GM12878 (cell line): ENCODE measurements around the gene KCNIP2. TPM values are rescaled to one million over a fixed set of nuclear protein-coding genes. Genes with fewer than 3 reads are reported as not detected.

Source experiments
- ATAC-seq: fragments of 200-7000 bp; cut with Tn5 transposase; 3 replicates; pipeline ENCODE4 v1.9.1; 2020; ENCODE audit warnings: mild to moderate bottlenecking, moderate library complexity
- BruUV-seq: library from RNA; stranded (reverse); fragments of 400-500 nt; replicated peaks from 2 replicates; lab custom pipeline; 2021; lab: Mats Ljungman, UMichigan
- CTCF ChIA-PET: fragments of 300-600 bp; sonication (Branson Sonifier 250); formaldehyde crosslinking; extraction: SDS; loops from one replicate; lab custom pipeline; 2021; ENCODE audit warnings: inconsistent platforms; lab: Yijun Ruan, JAX
- POLR2A ChIA-PET: fragments of 350-600 bp; formaldehyde crosslinking; extraction: SDS; loops from one replicate; lab custom pipeline; 2021; ENCODE audit warnings: inconsistent platforms; lab: Charles Lee
- RAD21 ChIA-PET: fragments of 300-600 bp; sonication (Branson Sonifier 250); formaldehyde crosslinking; loops from one replicate; lab custom pipeline; 2023; ENCODE audit warnings: antibody characterized with exemption; ENCODE audit not compliant: unreplicated experiment; lab: Charles Lee
- SMC1A ChIA-PET: fragments of 300-600 bp; sonication (Branson Sonifier 250); formaldehyde crosslinking; loops from one replicate; lab custom pipeline; 2023; ENCODE audit not compliant: unreplicated experiment, uncharacterized antibody; lab: Charles Lee
- DNase-seq: peaks from one replicate; pipeline ENCODE4 v3.0.0-alpha.2; 2011; ENCODE audit warnings: low read depth, low spot score
- FAIRE-seq: peaks from 3 replicates; lab custom pipeline; 2011; peaks lifted over from hg19 to GRCh38; lab: Jason Lieb, UNC
- H2AFZ ChIP-seq: 2 replicates; pipeline ENCODE4 v1.6.0; 2011; ENCODE audit warnings: low read depth, low read length, control low read depth; ENCODE audit not compliant: control insufficient read depth
- H3K27ac ChIP-seq: 2 replicates; pipeline ENCODE4 v1.5.1; 2011; ENCODE audit warnings: control low read depth; ENCODE audit not compliant: control insufficient read depth, insufficient read depth
- H3K27me3 ChIP-seq, 2 experiments: replicated peaks in 1 of 2; 2 replicates each; pipeline versions ENCODE4 v1.6.0 to v1.6.1; 2011; ENCODE audit warnings: low read length in 1 of 2; ENCODE audit not compliant: control insufficient read depth in 2 of 2, insufficient read depth in 2 of 2
- H3K36me3 ChIP-seq, 2 experiments: 2 replicates each; pipeline ENCODE4 v1.5.1; 2011; ENCODE audit warnings: low read length in 1 of 2; ENCODE audit not compliant: control insufficient read depth in 2 of 2, insufficient read depth in 2 of 2
- H3K4me1 ChIP-seq: 2 replicates; pipeline ENCODE4 v1.6.1; 2011; ENCODE audit warnings: mild to moderate bottlenecking, low read length, moderate library complexity, mixed read lengths; ENCODE audit not compliant: control insufficient read depth, insufficient read depth
- H3K4me2 ChIP-seq: 2 replicates; pipeline ENCODE4 v1.6.0; 2011; ENCODE audit warnings: control low read depth; ENCODE audit not compliant: control insufficient read depth, insufficient read depth
- H3K4me3 ChIP-seq: fragments of 200-600 bp; sonication (generic); 2 replicates; pipeline ENCODE4 v1.5.1; 2016
- H3K79me2 ChIP-seq: 2 replicates; pipeline ENCODE4 v1.6.0; 2011; ENCODE audit warnings: low read length; ENCODE audit not compliant: control insufficient read depth, insufficient read depth
- H3K9ac ChIP-seq: 2 replicates; pipeline ENCODE4 v1.8.0; 2011; ENCODE audit warnings: low read length, control low read depth, mixed read lengths; ENCODE audit not compliant: control insufficient read depth, insufficient read depth
- H3K9me3 ChIP-seq: replicated peaks from 3 replicates; pipeline ENCODE4 v1.5.1; 2011; ENCODE audit warnings: mild to moderate bottlenecking, low read length; ENCODE audit not compliant: control insufficient read depth, insufficient read depth
- H4K20me1 ChIP-seq: 2 replicates; pipeline ENCODE4 v1.6.0; 2011; ENCODE audit not compliant: control insufficient read depth, insufficient read depth
- BACH1 ChIP-seq: fragments of 450-650 bp; IDR thresholded peaks from 2 replicates; pipeline ENCODE4 v1.6.1; 2017; ENCODE audit warnings: mild to moderate bottlenecking, borderline replicate concordance
- CHD1 ChIP-seq: IDR thresholded peaks from 2 replicates; pipeline ENCODE4 v1.6.1; 2012; ENCODE audit warnings: low read depth, low read length, improper control_type of control experiment
- GATAD2B ChIP-seq: fragments of 450-650 bp; conservative IDR thresholded peaks from 2 replicates; pipeline ENCODE4 v1.6.1; 2017; ENCODE audit warnings: low read depth, mild to moderate bottlenecking, moderate library complexity
- MTA3 ChIP-seq: IDR thresholded peaks from 2 replicates; pipeline ENCODE4 v1.6.1; 2012; ENCODE audit warnings: low read length, inconsistent platforms, borderline replicate concordance
- NR2F1 ChIP-seq: fragments of 450-650 bp; conservative IDR thresholded peaks from 2 replicates; pipeline ENCODE4 v1.6.1; 2017; ENCODE audit warnings: mild to moderate bottlenecking
- NRF1 ChIP-seq: conservative IDR thresholded peaks from 2 replicates; pipeline ENCODE4 v1.6.1; 2011; ENCODE audit warnings: mild to moderate bottlenecking, low read depth, low read length, improper control_type of control experiment
- POLR2A ChIP-seq: IDR thresholded peaks from 2 replicates; pipeline ENCODE4 v1.6.1; 2011; ENCODE audit warnings: low read depth, mild to moderate bottlenecking, low read length
- RCOR1 ChIP-seq: conservative IDR thresholded peaks from 2 replicates; pipeline ENCODE4 v1.6.1; 2012; ENCODE audit warnings: low read depth, low read length, improper control_type of control experiment
- RFX5 ChIP-seq: IDR thresholded peaks from 2 replicates; pipeline ENCODE4 v1.6.1; 2011; ENCODE audit warnings: low read depth, low read length, improper control_type of control experiment
- SMAD5 ChIP-seq: IDR thresholded peaks from 2 replicates; pipeline ENCODE4 v1.6.1; 2016; ENCODE audit warnings: antibody characterized with exemption, low read depth
- SMC3 ChIP-seq: IDR thresholded peaks from 2 replicates; pipeline ENCODE4 v1.6.1; 2011; ENCODE audit warnings: low read length, improper control_type of control experiment, borderline replicate concordance
- SPI1 ChIP-seq: IDR thresholded peaks from 2 replicates; pipeline ENCODE4 v1.6.1; 2011; ENCODE audit warnings: low read depth, mild to moderate bottlenecking, low read length, moderate library complexity, borderline replicate concordance; ENCODE audit not compliant: insufficient read depth
- SRF ChIP-seq, 2 experiments: IDR thresholded peaks; 2 replicates each; pipeline ENCODE4 v1.6.1; 2011; ENCODE audit warnings: low read depth in 2 of 2, low read length in 2 of 2, mild to moderate bottlenecking in 1 of 2, moderate library complexity in 1 of 2
- TCF7 ChIP-seq: IDR thresholded peaks from 2 replicates; pipeline ENCODE4 v1.6.1; 2014; ENCODE audit warnings: antibody characterized with exemption, borderline replicate concordance
- WGBS: methylation state at CpG from one replicate; pipeline ENCODE4 v1.1.6; 2016; ENCODE audit warnings: low lambda C conversion rate; ENCODE audit not compliant: insufficient replicate concordance, insufficient coverage; ENCODE audit errors: missing lambda C conversion rate; 5-methylcytosine and 5-hydroxymethylcytosine counted together
- in situ Hi-C: fragments of 300-500 bp; cut with MboI; formaldehyde crosslinking; loops from 9 replicates; pipeline ENCODE4 v1.14.3; 2018; ENCODE audit warnings: mixed read lengths
- intact Hi-C: fragments of 100-400 bp; cut with micrococcal nuclease; formaldehyde crosslinking; loops from one replicate; pipeline ENCODE4 v1.14.2; 2022; ENCODE audit not compliant: unreplicated experiment
- polyA plus RNA-seq, 11 experiments: library from polyadenylated mRNA; depleted of rRNA in 4 of 11; unstranded in 6 of 11; stranded (reverse) in 5 of 11; fragments of >200 nt; fragmentation: Nextera tagmentation in 4 of 11; fragmentation: Illumina TruSeq in 1 of 11; extraction: Ambion mirVana in 4 of 11; extraction: Trizol in 1 of 11; gene quantifications; 1 replicate in 1 of 11; 2 replicates in 10 of 11; pipeline versions ENCODE4 v1.2.1 to v1.2.3, GENCODE V29; 2011 to 2016; ENCODE audit warnings: inconsistent platforms in 2 of 11, missing spikeins in 2 of 11, low read depth in 1 of 11
- total RNA-seq, 4 experiments: library from RNA; depleted of rRNA in 3 of 4; stranded (reverse); fragments of >200 nt in 3 of 4; fragmentation: Illumina TruSeq in 1 of 4; extraction: Trizol in 1 of 4; gene quantifications; 2 replicates each; pipeline versions ENCODE4 v1.2.1 to v1.2.3, GENCODE V29; 2013 to 2021
- TF ChIP-seq, protein P1 (sequence below): fragments of 450-650 bp; conservative IDR thresholded peaks from 2 replicates; pipeline ENCODE4 v1.6.1; 2017; ENCODE audit warnings: mild to moderate bottlenecking, moderate library complexity
- TF ChIP-seq, protein P2 (sequence below): fragments of 150-350 bp; IDR thresholded peaks from 2 replicates; pipeline ENCODE4 v1.6.1; 2014; ENCODE audit warnings: mild to moderate bottlenecking, low read depth, low read length
- TF ChIP-seq, protein P3 (sequence below): fragments of 450-650 bp; IDR thresholded peaks from 2 replicates; pipeline ENCODE4 v1.6.1; 2017; ENCODE audit warnings: antibody characterized with exemption, mild to moderate bottlenecking, moderate library complexity

The KCNIP2 gene
- total and polyA plus RNA-seq, 10 of the 15 experiments (the other 5 are each of a cell fraction or from before 2014, with no cell fraction given) = 0.46 to 4.3 (median 1.7) TPM

DNA sequence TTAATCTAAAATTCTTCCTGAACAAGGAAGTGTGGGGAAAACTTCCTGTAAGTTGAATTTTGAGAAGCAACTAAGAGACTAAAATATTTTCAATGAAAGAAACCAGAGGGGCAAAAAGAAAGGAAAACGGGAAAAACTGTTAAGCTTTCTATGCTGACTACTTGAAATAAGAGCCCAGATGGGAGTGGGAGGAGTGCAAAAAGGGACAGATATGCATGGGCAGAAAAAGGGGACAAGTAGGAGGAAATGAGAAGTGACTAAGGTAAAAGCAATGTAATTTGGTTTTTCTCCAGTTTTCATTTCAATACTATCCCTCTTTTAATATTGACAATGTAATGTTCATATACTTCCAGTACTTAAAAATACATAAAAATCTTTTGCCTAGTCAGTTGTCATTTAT, 36.4 kb downstream of the KCNIP2 start:
- ATAC-seq (no peak), FAIRE-seq (no peak), DNase-seq (no peak)
- H3K36me3 ChIP-seq = peaks cover 6 to 36% of the 10 kb centered on the region in 2 experiments
- CTCF ChIA-PET = no interaction called here
- intact Hi-C loops (no loop called here), in situ Hi-C loops (no loop called here)
- H3K9me3 ChIP-seq = no peaks in the 10 kb centered on the region
- H3K27me3 ChIP-seq = no peaks in the 10 kb centered on the region
- no peak overlapping the region for H3K9ac ChIP-seq
- SMC1A ChIA-PET = no interaction called here
- BruUV-seq = no TSS peak
- no peaks in the 10 kb centered on the region for H3K4me1 ChIP-seq
- TF ChIP-seq SRF (IDR thresholded peaks at IDR 0.05; ENCODE audit: low read depth in 2 of 2, low read length in 2 of 2) = no peak
- no peak for TF ChIP-seq SMC3
- TF ChIP-seq, protein P1, sequence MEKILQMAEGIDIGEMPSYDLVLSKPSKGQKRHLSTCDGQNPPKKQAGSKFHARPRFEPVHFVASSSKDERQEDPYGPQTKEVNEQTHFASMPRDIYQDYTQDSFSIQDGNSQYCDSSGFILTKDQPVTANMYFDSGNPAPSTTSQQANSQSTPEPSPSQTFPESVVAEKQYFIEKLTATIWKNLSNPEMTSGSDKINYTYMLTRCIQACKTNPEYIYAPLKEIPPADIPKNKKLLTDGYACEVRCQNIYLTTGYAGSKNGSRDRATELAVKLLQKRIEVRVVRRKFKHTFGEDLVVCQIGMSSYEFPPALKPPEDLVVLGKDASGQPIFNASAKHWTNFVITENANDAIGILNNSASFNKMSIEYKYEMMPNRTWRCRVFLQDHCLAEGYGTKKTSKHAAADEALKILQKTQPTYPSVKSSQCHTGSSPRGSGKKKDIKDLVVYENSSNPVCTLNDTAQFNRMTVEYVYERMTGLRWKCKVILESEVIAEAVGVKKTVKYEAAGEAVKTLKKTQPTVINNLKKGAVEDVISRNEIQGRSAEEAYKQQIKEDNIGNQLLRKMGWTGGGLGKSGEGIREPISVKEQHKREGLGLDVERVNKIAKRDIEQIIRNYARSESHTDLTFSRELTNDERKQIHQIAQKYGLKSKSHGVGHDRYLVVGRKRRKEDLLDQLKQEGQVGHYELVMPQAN = no peak
- TF ChIP-seq RCOR1 = no peak
- no peak for TF ChIP-seq RFX5
- TF ChIP-seq BACH1 = no peak
- no peak for TF ChIP-seq NRF1
- no peak for TF ChIP-seq POLR2A
- no peak for TF ChIP-seq NR2F1
- TF ChIP-seq CHD1 = no peak
- no peak for TF ChIP-seq TCF7
- no peak for TF ChIP-seq MTA3
- TF ChIP-seq SMAD5 = no peak
- TF ChIP-seq, protein P2, sequence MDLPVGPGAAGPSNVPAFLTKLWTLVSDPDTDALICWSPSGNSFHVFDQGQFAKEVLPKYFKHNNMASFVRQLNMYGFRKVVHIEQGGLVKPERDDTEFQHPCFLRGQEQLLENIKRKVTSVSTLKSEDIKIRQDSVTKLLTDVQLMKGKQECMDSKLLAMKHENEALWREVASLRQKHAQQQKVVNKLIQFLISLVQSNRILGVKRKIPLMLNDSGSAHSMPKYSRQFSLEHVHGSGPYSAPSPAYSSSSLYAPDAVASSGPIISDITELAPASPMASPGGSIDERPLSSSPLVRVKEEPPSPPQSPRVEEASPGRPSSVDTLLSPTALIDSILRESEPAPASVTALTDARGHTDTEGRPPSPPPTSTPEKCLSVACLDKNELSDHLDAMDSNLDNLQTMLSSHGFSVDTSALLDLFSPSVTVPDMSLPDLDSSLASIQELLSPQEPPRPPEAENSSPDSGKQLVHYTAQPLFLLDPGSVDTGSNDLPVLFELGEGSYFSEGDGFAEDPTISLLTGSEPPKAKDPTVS = no peak
- TF ChIP-seq SPI1 = no peak
- TF ChIP-seq GATAD2B = no peak
- TF ChIP-seq, protein P3, sequence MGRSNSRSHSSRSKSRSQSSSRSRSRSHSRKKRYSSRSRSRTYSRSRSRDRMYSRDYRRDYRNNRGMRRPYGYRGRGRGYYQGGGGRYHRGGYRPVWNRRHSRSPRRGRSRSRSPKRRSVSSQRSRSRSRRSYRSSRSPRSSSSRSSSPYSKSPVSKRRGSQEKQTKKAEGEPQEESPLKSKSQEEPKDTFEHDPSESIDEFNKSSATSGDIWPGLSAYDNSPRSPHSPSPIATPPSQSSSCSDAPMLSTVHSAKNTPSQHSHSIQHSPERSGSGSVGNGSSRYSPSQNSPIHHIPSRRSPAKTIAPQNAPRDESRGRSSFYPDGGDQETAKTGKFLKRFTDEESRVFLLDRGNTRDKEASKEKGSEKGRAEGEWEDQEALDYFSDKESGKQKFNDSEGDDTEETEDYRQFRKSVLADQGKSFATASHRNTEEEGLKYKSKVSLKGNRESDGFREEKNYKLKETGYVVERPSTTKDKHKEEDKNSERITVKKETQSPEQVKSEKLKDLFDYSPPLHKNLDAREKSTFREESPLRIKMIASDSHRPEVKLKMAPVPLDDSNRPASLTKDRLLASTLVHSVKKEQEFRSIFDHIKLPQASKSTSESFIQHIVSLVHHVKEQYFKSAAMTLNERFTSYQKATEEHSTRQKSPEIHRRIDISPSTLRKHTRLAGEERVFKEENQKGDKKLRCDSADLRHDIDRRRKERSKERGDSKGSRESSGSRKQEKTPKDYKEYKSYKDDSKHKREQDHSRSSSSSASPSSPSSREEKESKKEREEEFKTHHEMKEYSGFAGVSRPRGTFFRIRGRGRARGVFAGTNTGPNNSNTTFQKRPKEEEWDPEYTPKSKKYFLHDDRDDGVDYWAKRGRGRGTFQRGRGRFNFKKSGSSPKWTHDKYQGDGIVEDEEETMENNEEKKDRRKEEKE = no peak
- RAD21 ChIA-PET = no interaction called here
- 100% methylated on average over 1 of the region's 1 CpG for WGBS
- no peak overlapping the region for H3K4me2 ChIP-seq
- H3K79me2 ChIP-seq = peaks cover 26% of the 10 kb centered on the region
- POLR2A ChIA-PET = no interaction called here
- H3K27ac ChIP-seq = no peak overlapping the region
- H3K4me3 ChIP-seq = no peak overlapping the region
- H2AFZ ChIP-seq = no peak overlapping the region
- H4K20me1 ChIP-seq = no peaks in the 10 kb centered on the region
